ENCODE data around the gene SCRN2.

DNA sequence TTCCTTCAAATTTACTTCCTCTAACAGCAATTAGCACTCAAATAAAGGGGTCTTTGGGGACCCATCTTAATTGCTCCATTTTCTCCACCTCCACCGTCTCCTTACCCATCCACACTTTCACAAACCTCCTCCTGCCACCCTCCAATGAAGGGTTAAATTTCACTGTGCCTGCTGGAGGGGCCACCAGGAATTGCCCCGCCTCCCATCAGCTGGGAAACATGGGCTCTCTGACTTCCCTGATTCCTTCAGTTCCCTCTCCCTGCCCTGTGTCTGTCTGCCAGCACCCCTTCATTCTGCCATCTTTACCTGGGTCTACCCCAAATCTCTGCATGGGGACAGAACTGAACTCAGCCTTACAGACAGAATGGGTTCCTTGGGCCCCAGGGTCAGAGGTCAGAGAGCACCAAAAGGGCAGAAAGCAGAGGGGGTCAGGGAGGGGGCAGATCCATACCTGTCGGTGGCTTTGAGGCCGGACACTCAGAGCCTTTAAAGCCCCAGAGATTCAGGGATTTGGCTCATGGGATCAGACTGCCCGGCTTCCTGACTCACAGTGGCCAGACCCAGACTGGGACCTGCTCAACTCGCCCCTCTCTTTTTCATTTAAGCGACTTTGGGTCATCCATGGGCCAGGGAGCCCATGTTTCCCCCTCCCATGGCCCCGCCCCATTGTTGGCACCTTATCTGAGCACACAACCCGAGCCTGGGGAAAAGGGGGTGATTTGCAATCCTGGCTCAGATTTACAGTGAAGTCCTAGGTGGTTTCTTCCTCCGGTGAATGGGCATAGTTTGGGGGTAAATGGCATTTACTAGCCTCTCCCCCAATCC lies 37.3 kb upstream of the SCRN2 start:
- no peak for TF ChIP-seq POLR2A (IDR thresholded peaks at IDR 0.05; ENCODE audit: low read depth, low read length)
- TF ChIP-seq FOS (IDR thresholded peaks at IDR 0.05; ENCODE audit: borderline replicate concordance, insufficient read depth, low read length): no peak
- TF ChIP-seq, protein P1, sequence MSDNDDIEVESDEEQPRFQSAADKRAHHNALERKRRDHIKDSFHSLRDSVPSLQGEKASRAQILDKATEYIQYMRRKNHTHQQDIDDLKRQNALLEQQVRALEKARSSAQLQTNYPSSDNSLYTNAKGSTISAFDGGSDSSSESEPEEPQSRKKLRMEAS (IDR thresholded peaks at IDR 0.05; ENCODE audit: insufficient read depth, insufficient read length): no peak
- TF ChIP-seq, protein P2, sequence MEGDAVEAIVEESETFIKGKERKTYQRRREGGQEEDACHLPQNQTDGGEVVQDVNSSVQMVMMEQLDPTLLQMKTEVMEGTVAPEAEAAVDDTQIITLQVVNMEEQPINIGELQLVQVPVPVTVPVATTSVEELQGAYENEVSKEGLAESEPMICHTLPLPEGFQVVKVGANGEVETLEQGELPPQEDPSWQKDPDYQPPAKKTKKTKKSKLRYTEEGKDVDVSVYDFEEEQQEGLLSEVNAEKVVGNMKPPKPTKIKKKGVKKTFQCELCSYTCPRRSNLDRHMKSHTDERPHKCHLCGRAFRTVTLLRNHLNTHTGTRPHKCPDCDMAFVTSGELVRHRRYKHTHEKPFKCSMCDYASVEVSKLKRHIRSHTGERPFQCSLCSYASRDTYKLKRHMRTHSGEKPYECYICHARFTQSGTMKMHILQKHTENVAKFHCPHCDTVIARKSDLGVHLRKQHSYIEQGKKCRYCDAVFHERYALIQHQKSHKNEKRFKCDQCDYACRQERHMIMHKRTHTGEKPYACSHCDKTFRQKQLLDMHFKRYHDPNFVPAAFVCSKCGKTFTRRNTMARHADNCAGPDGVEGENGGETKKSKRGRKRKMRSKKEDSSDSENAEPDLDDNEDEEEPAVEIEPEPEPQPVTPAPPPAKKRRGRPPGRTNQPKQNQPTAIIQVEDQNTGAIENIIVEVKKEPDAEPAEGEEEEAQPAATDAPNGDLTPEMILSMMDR (IDR thresholded peaks at IDR 0.05; ENCODE audit: extremely low read depth in 1 of 2, insufficient read depth in 1 of 2, low read depth in 1 of 2, low read length in 2 of 2): no peak
- no peak for TF ChIP-seq EZH2 (IDR thresholded peaks at IDR 0.05; ENCODE audit: borderline replicate concordance, low read depth, low read length, severe bottlenecking)
- TF ChIP-seq POLR2AphosphoS5 (IDR thresholded peaks at IDR 0.05; ENCODE audit: insufficient read depth, low read depth, low read length): no peak

Measured in endothelial cell of umbilical vein (primary cell).